Measurements from ENCODE around the gene NOC2L. TPM values are rescaled to one million over a fixed set of nuclear protein-coding genes. Genes with fewer than 3 reads are reported as not detected.

NOC2L gene
- total RNA-seq, 1 donor from 2014 or later, result 33.2 TPM

DNA sequence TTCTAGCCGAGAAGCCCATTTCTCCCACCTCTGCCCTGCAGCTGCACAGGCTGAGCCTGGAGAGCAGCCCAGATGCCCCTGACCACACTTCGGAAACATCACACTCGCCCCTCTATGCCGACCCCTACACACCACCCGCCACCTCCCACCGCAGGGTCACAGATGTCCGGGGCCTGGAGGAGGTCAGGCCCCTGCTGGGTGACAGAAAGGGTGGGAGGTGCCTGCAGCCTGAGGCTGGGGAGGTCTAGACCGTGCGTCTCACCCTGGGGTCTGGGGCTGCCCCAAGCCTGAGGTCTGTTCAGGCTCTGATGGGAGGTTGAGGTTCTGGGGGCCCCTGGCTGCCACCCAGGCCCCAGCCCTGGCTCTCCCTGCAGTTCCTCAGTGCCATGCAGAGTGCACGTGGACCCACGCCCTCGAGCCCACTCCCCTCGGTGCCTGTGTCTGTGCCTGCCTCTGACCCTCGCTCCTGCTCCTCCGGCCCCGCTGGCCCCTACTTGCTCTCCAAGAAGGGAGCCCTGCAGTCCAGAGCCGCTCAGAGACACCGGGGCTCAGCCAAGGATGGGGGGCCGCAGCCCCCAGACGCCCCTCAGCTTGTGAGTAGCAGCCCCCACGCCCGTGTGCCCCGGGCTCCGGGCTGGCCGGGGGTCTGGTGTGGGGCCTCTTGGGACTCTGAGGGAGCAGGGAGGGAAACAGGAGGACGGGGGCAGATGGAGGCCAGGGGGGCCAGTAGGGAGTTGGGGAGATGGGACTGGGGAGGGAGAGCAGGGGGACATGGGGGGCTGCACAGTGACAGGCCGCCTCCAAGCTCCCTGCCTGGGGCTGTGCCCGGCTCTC lies 14.6 kb upstream of the NOC2L start:
- Histone ChIP-seq H3K4me1 (peaks cover 2 to 3% of the 10 kb centered on the region in 2 donors), H3K27me3 (peaks cover 26% of the 10 kb centered on the region)
- intact Hi-C loops (cut with DNase I), result no loop called here

DNA sequence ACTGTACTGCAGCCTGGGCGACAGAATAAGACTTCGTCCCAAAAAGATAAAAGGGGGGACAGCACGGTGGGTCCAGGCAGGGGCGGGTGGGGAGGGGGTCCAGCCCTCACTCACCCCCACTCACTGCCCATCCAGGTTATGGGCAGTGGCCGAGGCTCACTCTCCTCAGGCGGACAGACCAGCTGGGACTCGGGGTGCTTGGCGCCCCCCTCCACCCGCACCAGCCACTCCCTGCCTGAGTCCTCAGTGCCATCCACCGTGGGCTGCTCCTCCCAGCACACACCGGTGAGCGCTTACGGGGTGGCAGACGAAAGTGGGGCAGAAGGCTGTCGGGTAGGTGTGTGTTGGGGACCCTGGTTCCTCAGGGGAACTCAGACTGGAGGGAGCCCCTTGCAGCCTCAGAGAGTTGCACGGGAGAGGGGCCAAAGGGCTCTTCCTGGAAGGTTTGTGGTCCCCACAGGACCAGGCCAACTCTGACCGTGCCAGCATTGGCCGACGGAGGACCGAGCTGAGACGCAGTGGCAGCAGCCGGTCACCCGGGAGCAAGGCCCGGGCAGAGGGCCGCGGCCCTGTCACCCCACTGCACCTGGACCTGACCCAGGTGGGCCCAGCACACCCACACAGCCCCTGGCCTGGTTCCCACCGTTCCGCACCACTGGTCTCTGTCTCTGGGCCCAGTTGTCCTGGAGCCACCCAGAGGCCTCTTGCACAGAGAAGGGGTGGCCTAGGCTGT lies 13.8 kb upstream of the NOC2L start:
- peaks cover 2 to 3% of the 10 kb centered on the region in 2 donors for H3K4me1 ChIP-seq
- peaks cover 26% of the 10 kb centered on the region for H3K27me3 ChIP-seq
- intact Hi-C loops (cut with DNase I), result no loop called here
- H3K36me3 ChIP-seq, result no peaks in the 10 kb centered on the region
- TF ChIP-seq, protein P1, sequence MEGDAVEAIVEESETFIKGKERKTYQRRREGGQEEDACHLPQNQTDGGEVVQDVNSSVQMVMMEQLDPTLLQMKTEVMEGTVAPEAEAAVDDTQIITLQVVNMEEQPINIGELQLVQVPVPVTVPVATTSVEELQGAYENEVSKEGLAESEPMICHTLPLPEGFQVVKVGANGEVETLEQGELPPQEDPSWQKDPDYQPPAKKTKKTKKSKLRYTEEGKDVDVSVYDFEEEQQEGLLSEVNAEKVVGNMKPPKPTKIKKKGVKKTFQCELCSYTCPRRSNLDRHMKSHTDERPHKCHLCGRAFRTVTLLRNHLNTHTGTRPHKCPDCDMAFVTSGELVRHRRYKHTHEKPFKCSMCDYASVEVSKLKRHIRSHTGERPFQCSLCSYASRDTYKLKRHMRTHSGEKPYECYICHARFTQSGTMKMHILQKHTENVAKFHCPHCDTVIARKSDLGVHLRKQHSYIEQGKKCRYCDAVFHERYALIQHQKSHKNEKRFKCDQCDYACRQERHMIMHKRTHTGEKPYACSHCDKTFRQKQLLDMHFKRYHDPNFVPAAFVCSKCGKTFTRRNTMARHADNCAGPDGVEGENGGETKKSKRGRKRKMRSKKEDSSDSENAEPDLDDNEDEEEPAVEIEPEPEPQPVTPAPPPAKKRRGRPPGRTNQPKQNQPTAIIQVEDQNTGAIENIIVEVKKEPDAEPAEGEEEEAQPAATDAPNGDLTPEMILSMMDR (IDR thresholded peaks at IDR 0.05), result no peak
- H3K4me3 ChIP-seq, result no peak overlapping the region
- H3K9me3 ChIP-seq, result no peaks in the 10 kb centered on the region
- DNase-seq (ENCODE audit: low spot score in 2 of 2), result no peak
- H3K27ac ChIP-seq, result no peak overlapping the region

More for the DNA sequence above, 14.6 kb upstream of the NOC2L start:
- no peak for DNase-seq (ENCODE audit: low spot score in 2 of 2)
- Histone ChIP-seq H3K36me3 (no peaks in the 10 kb centered on the region), H3K9me3 (no peaks in the 10 kb centered on the region), H3K4me3 (no peak overlapping the region), H3K27ac (no peak overlapping the region)
- TF ChIP-seq, protein P1 (IDR thresholded peaks at IDR 0.05), result no peak

DNA sequence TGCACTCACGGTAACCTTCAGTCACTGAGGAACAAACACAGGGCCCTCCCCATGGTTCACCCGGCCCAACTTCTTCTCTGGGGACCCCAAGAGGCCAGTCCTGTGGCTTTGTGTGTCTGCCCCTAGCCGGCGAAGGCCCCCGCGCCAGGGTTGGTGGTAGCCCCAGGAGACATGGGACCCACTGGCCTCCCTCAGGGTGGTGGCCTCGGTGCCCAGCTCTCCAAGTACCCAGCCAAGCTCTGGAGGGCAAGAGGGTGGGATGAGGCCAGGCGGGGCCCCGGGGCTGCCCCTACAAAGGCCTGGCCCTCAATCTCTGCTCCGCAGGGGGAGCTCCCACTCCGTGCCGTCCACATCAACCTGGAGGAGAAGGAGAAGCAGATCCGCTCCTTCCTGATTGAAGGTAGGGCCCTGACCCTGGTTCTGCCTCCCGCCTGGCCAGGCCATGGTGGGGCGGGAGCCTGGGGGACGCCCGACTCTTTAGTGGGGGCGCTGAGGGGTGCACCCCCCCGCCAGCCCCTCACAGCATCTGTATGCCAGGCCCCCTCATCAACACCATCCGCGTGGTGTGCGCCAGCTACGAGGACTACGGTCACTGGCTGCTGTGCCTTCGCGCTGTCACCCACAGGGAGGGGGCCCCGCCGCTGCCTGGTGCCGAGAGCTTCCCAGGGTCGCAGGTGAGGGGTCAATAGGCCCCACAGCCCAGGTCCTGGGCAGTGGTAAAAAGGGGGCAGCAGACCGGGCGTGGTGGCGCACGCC lies 12.9 kb upstream of the NOC2L start:
- H3K27ac ChIP-seq, result no peak overlapping the region
- no peak for DNase-seq (ENCODE audit: low spot score in 2 of 2)
- no peaks in the 10 kb centered on the region for H3K36me3 ChIP-seq
- no peak overlapping the region for H3K4me3 ChIP-seq
- no peaks in the 10 kb centered on the region for H3K9me3 ChIP-seq
- peaks cover 26% of the 10 kb centered on the region for H3K27me3 ChIP-seq
- TF ChIP-seq, protein P1 (IDR thresholded peaks at IDR 0.05), result no peak
- intact Hi-C loops (cut with DNase I), result no loop called here
- peaks cover 2 to 5% of the 10 kb centered on the region in 2 donors for H3K4me1 ChIP-seq

DNA sequence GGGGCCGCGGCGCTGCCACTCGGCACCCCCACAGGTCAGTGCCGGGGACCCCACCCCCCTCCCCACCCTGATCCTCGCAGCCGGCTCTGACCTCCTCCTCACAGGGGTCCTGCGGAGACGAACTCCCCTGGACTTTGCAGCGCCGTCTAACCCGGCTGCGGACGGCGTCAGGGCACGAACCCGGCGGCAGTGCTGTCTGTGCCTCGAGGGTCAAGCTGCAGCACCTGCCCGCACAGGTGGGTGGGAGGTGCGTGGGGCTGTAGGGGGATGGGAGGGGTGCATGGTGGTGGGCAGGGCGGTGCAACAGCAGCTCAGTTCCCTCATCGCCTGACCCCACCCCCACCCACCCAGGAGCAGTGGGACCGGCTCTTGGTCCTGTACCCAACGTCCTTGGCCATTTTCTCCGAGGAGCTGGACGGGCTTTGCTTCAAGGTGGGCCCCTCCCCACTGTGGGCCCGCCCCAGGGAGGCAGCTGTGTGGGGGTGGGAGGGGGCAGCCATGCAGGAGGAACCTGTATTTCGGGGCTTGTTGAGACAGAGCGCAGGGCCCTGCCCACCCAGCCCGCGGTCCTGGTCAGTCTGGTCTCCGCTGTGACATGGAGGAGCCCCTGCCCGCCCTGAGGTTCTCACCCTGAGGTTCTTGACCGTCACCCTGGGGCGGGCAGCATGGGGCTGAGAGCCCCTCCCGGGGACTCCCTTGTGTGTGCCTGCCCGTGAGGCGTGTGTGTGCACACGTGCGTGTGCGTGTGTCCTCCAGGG lies 12.1 kb upstream of the NOC2L start:
- no peaks in the 10 kb centered on the region for H3K9me3 ChIP-seq
- peaks cover 6 to 10% of the 10 kb centered on the region in 2 donors for H3K4me1 ChIP-seq
- H3K27me3 ChIP-seq, result peaks cover 26% of the 10 kb centered on the region
- no peaks in the 10 kb centered on the region for H3K36me3 ChIP-seq
- intact Hi-C loops (cut with DNase I), result no loop called here
- no peak overlapping the region for H3K4me3 ChIP-seq
- no peak for DNase-seq (ENCODE audit: low spot score in 2 of 2)
- no peak overlapping the region for H3K27ac ChIP-seq
- TF ChIP-seq, protein P1 (IDR thresholded peaks at IDR 0.05), result no peak
